Femur (tissue), 1 donor: ENCODE results near the gene USH1G.

Source experiments
- DNase-seq: peaks from one replicate; pipeline ENCODE4 v3.0.0-alpha.2; 2017

Gene USH1G

DNA sequence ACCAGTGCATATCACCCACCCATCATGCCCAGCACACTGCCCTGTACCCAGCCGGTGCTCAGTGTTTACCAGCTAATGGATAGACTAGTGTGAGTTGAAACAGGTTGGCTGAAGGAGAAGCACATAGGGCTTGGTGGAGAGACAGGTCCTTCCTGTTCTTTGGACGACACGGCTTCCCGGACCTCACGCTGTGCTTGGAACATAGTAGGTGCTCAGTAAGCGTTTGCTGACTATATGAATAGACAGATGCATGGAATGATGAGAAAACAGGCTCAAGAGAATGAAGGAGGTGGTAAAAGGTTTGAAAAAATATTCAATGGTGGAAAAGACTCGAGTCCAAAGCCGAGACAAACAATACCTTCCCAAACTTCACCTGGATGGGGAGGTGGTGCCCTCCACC is 22.8 kb downstream of the USH1G start:
- DNase-seq: no peak

GRCh38 chr17:74898376-74898946 is 24.6 kb downstream of the USH1G start:
- no peak for DNase-seq

DNA sequence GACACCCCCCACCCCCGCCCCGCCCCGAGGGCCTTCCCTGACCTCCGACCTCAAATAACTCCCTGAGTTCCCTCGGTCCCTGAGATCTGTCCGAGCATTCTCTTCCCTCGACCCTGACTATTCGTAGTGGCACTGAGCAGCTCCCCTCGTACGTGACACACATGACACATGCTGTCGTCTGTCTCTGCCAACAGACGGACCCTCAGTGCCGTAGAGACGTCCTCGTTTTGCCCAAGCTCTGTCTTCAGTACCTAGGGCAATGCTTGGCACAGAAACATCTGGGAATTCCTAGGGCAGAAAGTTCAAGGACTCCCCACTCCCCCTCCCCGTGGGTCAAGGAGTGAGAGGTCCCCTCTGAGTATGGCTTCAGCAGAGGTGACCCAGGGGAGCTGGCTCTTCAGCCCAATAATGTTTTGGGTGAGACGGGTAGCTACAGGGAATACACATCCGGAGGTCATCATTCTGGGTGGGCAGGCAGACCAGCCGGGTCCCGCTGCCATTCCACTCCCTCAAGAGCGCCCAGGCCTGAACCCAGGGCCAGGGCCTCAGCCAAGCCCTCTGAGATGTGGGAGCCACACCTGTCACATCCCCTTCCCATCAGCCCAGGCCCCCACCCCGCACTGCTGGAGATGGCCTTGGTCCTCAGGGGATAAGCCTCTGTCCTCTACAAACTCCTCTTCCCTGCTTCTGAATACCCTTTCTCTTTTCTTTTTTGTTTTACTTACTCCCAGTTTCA is 29.0 kb downstream of the USH1G start:
- no peak for DNase-seq

- DNase-seq: no peak
These were observed 29.8 kb downstream of the USH1G start, which contains the start of gene FADS6 for GRCh38 chr17:74892974-74893911. Gene FADS6, minus strand, starts transcription at chr17:74893633. Its CDS starts 38 bp downstream, at chr17:74893595.

DNA sequence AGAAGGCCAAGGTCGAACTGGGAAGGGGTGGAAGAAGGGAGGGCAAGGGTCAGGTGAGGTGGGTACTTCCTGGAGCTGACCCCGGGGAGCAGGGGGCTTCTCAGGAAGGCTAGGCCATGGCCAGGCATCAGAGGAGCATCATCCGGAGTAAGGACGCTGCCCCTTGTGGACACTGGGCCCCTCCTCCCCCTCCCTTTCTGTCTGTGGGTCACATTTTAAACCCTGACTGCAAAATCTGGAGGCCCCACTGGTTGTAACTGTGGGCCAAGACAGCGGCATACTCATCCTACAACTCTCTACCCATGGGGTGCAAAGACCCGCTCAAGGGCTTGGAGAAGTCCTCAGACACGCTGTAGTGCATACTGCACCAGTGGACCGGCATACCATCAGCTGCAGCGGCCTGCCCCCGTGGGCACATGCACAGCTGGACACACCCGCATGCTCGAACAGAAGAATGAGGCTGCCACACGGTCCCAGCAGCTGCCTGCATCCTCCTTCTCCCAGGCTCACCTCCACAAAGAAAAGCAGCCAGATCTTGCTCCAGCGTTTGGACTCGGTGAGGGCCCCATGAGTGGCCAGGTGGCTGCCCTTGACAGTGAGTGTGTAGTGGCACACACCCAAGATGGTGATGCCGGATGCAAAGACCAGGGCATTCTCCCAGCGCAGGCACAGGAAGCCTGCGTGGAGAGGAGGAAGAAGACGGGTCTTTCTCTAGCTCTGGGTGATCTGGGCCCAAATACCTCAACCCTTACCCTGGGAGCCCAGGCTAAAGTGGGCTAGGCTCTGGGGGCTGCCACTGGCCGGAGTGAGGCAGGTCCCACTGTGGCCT is 30.8 kb downstream of the USH1G start:
- no peak for DNase-seq

DNA sequence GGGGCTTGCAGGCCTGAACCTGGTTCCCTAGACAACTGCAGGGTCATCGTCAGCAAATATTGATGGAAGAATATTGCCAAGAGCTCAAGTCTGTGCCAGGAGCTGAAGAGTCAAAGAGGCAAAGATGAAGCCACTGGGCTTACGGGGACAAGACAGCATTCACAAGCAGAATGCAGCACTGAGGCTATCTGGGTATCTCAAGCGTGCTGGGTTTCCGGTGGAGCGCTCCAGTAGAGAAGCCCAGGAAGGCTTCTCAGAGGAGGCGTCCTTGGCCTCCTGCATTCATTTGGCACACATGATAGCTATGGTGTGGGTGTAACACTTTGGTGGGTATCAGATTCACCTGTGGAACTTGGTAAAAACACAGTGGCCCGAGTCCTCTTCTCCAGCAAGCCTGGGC is 32.5 kb downstream of the USH1G start:
- no peak for DNase-seq

DNA sequence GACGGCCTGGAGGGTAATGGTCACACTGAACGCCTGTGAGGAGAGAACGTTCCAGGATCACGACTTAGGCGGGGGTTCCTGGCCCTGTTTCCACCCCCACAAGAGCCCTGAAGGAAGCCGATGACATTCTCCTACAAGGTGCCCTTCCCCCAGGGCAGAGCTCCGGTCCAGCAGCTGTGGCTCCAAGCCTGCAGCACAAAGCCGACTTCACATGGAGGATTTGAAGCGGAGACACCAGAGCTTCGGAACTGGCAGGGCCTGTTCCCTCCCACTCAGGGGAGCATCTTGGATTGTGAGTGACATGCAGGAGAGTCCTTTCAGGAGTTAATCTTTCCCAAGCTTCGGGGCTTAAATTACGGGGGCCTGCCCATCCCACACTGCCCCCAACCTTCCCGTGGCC is 34.6 kb downstream of the USH1G start:
- no peak for DNase-seq

GRCh38 chr17:74883241-74883745 is 39.8 kb downstream of the USH1G start:
- no peak for DNase-seq

DNA sequence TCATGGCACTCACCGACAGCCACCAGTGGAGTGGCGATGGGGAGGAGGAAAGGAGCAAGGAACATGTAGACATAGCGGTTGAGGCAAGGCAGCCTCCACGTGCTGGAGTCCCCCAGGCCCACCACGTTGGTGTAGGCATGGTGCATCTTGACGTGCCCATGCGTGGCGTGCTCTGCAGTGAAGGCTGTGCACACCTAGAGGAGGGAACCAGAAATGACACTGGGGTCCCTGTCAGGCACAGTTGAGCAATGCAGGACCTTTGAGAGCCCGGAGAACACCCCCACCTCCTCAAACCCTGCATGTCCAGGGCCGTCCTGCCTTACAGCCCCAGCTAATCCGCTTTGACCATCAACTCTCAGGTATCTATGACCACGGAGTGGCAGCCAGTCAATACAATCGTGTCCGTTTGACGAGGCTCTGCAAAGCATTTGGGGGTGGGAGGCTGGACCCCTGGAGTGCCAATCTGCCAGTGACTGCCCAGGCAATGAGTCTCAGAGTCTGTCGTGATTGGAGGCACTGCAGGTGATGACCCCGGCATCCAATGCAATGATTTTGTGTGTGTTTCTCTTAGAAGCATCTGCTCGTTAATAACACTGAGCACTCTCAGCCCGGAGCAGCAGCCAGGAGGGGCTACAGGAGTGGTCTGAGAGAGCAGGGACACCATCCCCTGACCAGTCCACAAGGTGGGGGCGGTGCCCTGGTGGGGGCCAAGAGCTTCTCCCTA is 40.4 kb downstream of the USH1G start:
- no peak for DNase-seq

- no peak for DNase-seq
These were observed 42.0 kb downstream of the USH1G start for GRCh38 chr17:74881073-74881472.

DNA sequence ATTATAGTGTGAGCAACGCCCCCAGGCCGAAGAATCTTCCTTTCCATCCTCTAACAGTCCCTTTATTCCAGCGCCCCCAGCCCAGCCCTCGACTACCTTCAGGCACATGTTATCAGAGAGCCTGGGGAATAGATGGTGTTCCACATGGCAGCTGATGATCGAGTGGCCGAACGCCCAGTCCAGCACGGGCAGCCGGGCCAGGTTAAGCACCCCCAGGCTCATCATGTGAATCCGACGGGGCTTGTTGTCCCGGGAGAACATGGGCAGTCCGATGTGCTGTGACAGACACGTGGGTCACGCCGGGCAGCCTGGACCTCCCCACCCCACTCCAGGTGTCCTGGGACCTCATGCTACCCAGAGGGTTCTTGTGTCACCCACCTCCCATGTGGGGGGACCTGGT is 43.7 kb downstream of the USH1G start:
- DNase-seq: no peak

GRCh38 chr17:74878658-74879057 is 44.4 kb downstream of the USH1G start:
- DNase-seq: no peak

DNA sequence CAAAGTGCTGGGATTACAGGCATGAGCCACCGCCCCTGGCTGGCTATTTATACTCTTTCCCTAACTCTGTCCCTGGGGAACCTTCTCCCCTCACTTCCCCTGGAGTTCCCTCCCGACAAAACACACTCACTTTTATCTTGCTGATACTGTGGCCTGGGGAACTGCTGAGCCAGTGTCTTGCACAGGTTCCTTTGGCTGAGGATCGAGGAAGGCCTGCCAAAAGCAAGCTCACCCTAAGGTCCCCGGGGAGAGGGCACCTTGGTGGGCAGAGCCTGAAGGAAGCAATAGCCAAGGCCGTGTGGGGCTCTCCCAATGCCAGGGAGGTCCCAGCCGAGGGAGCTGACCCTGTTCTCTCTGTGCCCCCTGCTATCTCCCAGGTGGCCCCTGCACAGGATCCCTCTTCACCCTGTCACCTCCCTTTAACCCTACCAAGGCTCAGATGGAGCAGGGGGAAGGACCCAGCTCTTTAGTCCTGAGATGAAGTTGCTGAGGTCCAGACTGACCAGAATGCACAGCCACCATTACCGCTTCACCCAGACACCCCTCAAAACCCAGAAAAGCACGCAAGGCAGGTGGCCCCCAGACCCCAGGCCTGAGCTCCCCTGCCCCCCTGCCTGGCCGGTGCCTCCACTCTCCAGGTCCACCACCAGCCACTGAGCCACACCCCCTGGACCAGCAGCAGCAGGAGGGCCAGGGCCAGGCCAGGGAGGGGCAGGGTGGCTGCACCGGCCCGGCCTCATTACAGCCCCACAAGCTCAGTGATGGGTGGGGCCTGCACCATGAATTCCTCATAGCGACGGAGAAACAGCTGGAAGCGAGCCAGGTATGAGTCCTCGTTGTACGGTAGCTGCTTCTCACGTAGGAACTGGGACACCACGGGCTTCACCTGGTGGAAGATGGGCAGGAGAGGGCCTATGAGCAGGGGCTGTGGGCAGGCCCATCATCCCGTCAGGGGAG is 45.2 kb downstream of the USH1G start:
- DNase-seq: no peak

- no peak for DNase-seq
These were observed 47.0 kb downstream of the USH1G start for GRCh38 chr17:74875977-74876593.

DNA sequence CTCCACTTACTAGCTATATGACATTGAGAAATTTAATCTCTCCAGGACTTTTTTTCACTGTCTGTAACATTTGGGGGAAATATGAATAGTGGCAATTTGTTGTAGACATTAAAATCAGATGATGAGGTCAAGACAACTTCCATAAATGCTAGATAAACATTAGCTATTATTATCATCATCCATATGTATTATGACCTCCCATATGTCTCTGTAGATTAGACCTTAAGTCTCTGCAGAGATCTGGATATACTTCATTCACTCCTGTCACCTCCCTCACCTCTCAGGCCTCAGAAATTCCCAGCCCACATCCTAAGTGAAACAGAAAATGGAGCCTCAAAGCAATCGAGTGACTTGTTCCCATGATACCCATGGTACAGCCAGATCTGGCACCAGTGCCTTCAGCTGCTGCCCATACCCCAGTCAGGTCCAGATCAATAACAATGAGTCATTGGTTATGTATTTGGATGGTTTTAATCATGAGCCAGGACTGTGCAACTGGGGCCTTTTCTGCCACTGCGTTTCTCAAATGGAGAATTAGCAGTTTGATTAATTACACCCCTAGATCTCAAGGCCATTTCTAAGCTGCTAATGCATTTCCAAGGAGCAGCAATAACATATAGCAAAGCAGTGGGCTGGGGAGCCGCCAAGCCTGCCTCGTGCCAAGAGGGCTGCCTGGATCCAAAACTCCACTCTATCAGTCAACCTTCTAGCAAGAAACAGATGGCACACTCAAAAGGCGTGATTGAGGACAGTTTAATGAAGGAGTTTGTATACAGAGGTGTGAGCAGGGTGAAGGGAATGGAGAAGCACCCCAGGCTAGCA is 47.7 kb downstream of the USH1G start:
- no peak for DNase-seq

GRCh38 chr17:74874615-74875037 is 48.4 kb downstream of the USH1G start:
- no peak for DNase-seq

DNA sequence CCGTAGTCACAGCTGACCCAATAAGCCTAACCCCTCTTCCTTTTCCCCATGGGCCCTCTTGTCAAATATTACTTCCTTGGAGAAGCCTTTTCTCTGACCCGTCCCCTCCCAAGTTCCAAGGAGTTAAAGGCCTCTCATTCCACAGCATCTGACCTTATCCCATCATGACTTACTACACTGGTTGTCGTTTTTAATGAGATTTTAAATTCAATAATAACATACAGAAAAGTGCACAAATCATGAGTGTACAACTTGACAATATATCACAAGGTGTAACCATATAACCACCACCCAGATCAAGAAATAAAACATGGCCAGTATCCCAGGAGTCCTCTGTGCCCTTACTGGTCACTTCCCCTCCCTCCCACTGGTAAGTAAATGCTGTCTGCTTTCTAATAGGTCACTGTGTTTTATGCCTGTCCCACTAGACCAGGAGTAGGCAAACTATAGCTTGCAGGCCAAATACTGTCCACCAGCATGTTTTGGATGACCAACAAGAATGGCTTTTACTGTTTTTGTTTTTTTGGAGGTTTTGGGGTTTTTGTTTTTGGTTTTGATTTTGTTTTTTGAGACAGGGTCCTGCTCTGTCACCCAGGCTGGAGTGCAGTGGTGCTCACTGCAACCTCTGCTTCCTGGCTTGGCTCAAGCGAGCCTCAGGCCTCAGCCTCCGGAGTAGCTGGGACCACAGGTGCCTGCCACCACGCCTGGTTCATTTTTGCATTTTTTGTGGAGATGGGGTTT is 49.0 kb downstream of the USH1G start:
- DNase-seq: no peak
